B cell (primary cell): ENCODE data around the gene POFUT1. TPM values are rescaled to one million over a fixed set of nuclear protein-coding genes. Genes with fewer than 3 reads are reported as not detected.

ENCODE experiments used
- ATAC-seq: fragments of 200-7000 bp; cut with Tn5 transposase; one replicate; pipeline ENCODE4 v1.10.0; 2021; ENCODE audit warnings: low read depth, mild to moderate bottlenecking, moderate number of reproducible peaks, moderate library complexity
- CTCF ChIA-PET: fragments of 350-600 bp; sonication (Branson Sonifier 250); formaldehyde crosslinking; loops from one replicate; lab custom pipeline; 2021; ENCODE audit warnings: antibody characterized with exemption, inconsistent platforms; lab: Charles Lee
- POLR2A ChIA-PET: fragments of 350-600 bp; sonication (Branson Sonifier 250); formaldehyde crosslinking; loops from one replicate; lab custom pipeline; 2021; ENCODE audit warnings: antibody characterized with exemption; lab: Charles Lee
- DNase-seq: peaks from one replicate; pipeline ENCODE4 v3.0.0; 2013
- H2AFZ ChIP-seq: 2 replicates; pipeline ENCODE4 v1.6.1; 2012; ENCODE audit warnings: mild to moderate bottlenecking, low read depth, low read length; ENCODE audit not compliant: insufficient read depth, poor library complexity, severe bottlenecking
- H3K27ac ChIP-seq, 2 donors: 1 replicate in 1 of 2; 2 replicates in 1 of 2; pipeline ENCODE4 v1.5.1; 2012 to 2013; ENCODE audit warnings: low read length in 2 of 2, mild to moderate bottlenecking in 2 of 2, moderate library complexity in 1 of 2
- H3K27me3 ChIP-seq, 4 experiments: fragments of 200-600 bp in 1 of 4; sonication (generic) in 1 of 4; replicated peaks in 1 of 4; 1 replicate in 2 of 4; 2 replicates in 2 of 4; pipeline versions ENCODE4 v1.6.1 to v1.7.0; 2013 to 2016; ENCODE audit warnings: low read length in 3 of 4, mild to moderate bottlenecking in 2 of 4, mixed read lengths in 1 of 4, moderate library complexity in 1 of 4; ENCODE audit not compliant: insufficient read depth in 4 of 4, control insufficient read depth in 3 of 4; ENCODE audit errors: control extremely low read depth in 1 of 4
- H3K36me3 ChIP-seq, 2 experiments: replicated peaks in 1 of 2; 1 replicate in 1 of 2; 2 replicates in 1 of 2; pipeline versions ENCODE4 v1.6.1 to v1.7.1; 2013; ENCODE audit warnings: low read length in 1 of 2; ENCODE audit not compliant: insufficient read depth in 2 of 2, control insufficient read depth in 1 of 2; ENCODE audit errors: control extremely low read depth in 1 of 2, extremely low read depth in 1 of 2
- H3K4me1 ChIP-seq, 2 donors: fragments of 200-600 bp in 1 of 2; sonication (generic) in 1 of 2; 1 replicate in 1 of 2; 2 replicates in 1 of 2; pipeline versions ENCODE4 v1.5.1 to v1.6.1; 2013 to 2017; ENCODE audit warnings: low read length in 2 of 2; ENCODE audit not compliant: control insufficient read depth in 2 of 2, insufficient read depth in 2 of 2
- H3K4me2 ChIP-seq: replicated peaks from 2 replicates; pipeline ENCODE3; 2012; ENCODE audit warnings: mild to moderate bottlenecking, low read depth, low read length; ENCODE audit not compliant: poor library complexity, severe bottlenecking
- H3K4me3 ChIP-seq, 5 experiments: fragments of 200-600 bp in 1 of 5; sonication (generic) in 1 of 5; 1 replicate in 3 of 5; 2 replicates in 2 of 5; pipeline versions ENCODE4 v1.5.1 to v1.7.0; 2011 to 2016; ENCODE audit warnings: low read length in 4 of 5, mild to moderate bottlenecking in 4 of 5, low read depth in 2 of 5, control low read depth in 1 of 5, moderate library complexity in 1 of 5; ENCODE audit not compliant: insufficient read depth in 1 of 5; ENCODE audit errors: control extremely low read depth in 1 of 5, extremely low read depth in 1 of 5
- H3K79me2 ChIP-seq: fragments of 200-600 bp; sonication (generic); one replicate; pipeline ENCODE4 v1.6.0; 2016; ENCODE audit warnings: low read length; ENCODE audit not compliant: control insufficient read depth, insufficient read depth
- H3K9ac ChIP-seq: fragments of 200-600 bp; sonication (generic); 2 replicates; pipeline ENCODE4 v1.6.1; 2017; ENCODE audit warnings: mild to moderate bottlenecking, low read length, moderate library complexity
- H3K9me3 ChIP-seq, 3 donors: one replicate each; pipeline versions ENCODE4 v1.6.1 to v1.7.1; 2013; ENCODE audit warnings: low read length in 2 of 3; ENCODE audit not compliant: control insufficient read depth in 2 of 3, insufficient read depth in 1 of 3; ENCODE audit errors: control extremely low read depth in 1 of 3
- H4K20me1 ChIP-seq: 2 replicates; pipeline ENCODE4 v1.6.0; 2012; ENCODE audit warnings: mild to moderate bottlenecking, low read length; ENCODE audit not compliant: insufficient read depth, control insufficient read depth, poor library complexity, severe bottlenecking
- H3K27ac Mint-ChIP-seq: one replicate; pipeline ENCODE4 v1.8.0; 2021; ENCODE audit warnings: mixed read lengths
- H3K27me3 Mint-ChIP-seq: one replicate; pipeline ENCODE4 v1.8.0; 2021; ENCODE audit warnings: mixed read lengths
- H3K4me1 Mint-ChIP-seq: one replicate; pipeline ENCODE4 v1.8.0; 2021; ENCODE audit warnings: mixed read lengths
- H3K4me3 Mint-ChIP-seq: one replicate; pipeline ENCODE4 v1.8.0; 2021; ENCODE audit warnings: mixed read lengths
- H3K9me3 Mint-ChIP-seq: one replicate; pipeline ENCODE4 v1.8.0; 2022; ENCODE audit warnings: mixed read lengths; ENCODE audit not compliant: insufficient read depth
- EZH2 ChIP-seq: IDR thresholded peaks from 2 replicates; pipeline ENCODE4 v1.6.1; 2012; ENCODE audit warnings: borderline replicate concordance, low read depth, mild to moderate bottlenecking, moderate library complexity, low read length; ENCODE audit not compliant: insufficient read depth, poor library complexity, severe bottlenecking
- WGBS: methylation state at CpG from one replicate; pipeline ENCODE4 v1.1.5; 2013; ENCODE audit warnings: missing lambda C conversion rate; ENCODE audit not compliant: insufficient coverage; 5-methylcytosine and 5-hydroxymethylcytosine counted together
- intact Hi-C: fragments of 100-400 bp; cut with micrococcal nuclease; formaldehyde crosslinking; loops from one replicate; pipeline ENCODE4 v1.10.0; 2022
- polyA plus RNA-seq: library from polyadenylated mRNA; depleted of rRNA; stranded (reverse); fragments of >200 nt; gene quantifications from 2 replicates; pipeline ENCODE4 v1.2.3, GENCODE V29; 2012
- total RNA-seq, 2 donors: library from RNA; stranded (reverse); fragments of 120-200 nt in 1 of 2; gene quantifications; 1 replicate in 1 of 2; 2 replicates in 1 of 2; pipeline versions ENCODE4 v1.2.3 to v1.2.4, GENCODE V29; 2013 to 2022
- TF ChIP-seq, protein P1 (sequence below): fragments of 200-600 bp; IDR thresholded peaks from one replicate; pipeline ENCODE4 v1.8.0; 2022; ENCODE audit warnings: antibody characterized with exemption, mild to moderate bottlenecking

The POFUT1 gene
- total and polyA plus RNA-seq, 2 donors (not counting 1 experiment from before 2014, with no cell fraction given), result 7.8 to 18.1 TPM

DNA sequence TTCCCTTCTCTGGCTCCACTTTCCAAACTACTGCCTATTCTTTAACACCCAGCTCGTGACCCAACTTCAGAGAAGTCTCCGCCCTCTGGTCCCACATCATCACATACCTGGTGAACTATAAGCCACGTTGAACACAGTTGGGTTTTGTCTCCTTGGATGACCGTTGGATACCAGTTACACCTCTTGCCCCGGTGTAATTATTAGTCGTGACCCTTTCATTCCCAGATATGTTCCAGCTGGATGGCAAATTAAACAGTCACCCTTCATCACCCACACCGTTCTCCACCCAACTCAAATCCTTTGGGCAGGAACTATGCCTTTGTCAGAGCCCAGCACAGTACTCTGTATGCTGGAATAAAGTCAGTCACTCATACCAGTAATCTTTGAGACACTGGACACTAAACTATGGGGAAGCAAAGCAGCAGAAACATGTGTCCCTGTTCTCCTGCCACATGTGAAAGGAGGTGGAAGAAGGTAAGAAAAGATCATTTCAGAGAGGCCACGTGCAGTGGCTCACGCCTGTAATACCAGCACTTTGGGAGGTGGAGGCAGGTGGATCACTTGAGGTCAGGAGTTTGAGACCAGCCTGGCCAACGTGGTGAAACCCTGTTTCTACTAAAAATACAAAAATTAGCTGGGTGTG lies 22.6 kb upstream of the POFUT1 start:
- H2AFZ ChIP-seq, result no peak overlapping the region
- H3K4me2 ChIP-seq, result no peak overlapping the region
- peaks cover 0 to 18% (median 0%) of the 10 kb centered on the region in 4 experiments for H3K27me3 ChIP-seq
- Mint-ChIP-seq H3K27ac (no peak overlapping the region), H3K27me3 (peaks cover 16% of the 10 kb centered on the region), H3K9me3 (no peaks in the 10 kb centered on the region), H3K4me1 (peaks cover 9% of the 10 kb centered on the region), H3K4me3 (no peak overlapping the region)
- H3K9ac ChIP-seq, result no peak overlapping the region
- TF ChIP-seq EZH2, result no peak
- TF ChIP-seq, protein P1, sequence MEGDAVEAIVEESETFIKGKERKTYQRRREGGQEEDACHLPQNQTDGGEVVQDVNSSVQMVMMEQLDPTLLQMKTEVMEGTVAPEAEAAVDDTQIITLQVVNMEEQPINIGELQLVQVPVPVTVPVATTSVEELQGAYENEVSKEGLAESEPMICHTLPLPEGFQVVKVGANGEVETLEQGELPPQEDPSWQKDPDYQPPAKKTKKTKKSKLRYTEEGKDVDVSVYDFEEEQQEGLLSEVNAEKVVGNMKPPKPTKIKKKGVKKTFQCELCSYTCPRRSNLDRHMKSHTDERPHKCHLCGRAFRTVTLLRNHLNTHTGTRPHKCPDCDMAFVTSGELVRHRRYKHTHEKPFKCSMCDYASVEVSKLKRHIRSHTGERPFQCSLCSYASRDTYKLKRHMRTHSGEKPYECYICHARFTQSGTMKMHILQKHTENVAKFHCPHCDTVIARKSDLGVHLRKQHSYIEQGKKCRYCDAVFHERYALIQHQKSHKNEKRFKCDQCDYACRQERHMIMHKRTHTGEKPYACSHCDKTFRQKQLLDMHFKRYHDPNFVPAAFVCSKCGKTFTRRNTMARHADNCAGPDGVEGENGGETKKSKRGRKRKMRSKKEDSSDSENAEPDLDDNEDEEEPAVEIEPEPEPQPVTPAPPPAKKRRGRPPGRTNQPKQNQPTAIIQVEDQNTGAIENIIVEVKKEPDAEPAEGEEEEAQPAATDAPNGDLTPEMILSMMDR, result no peak
- intact Hi-C loops, result no loop called here
- ChIA-PET CTCF (no interaction called here), POLR2A (no interaction called here)
- no peak overlapping the region for H3K27ac ChIP-seq
- no peak overlapping the region for H3K4me3 ChIP-seq
- H3K4me1 ChIP-seq, result peaks cover 9 to 13% of the 10 kb centered on the region in 2 donors
- H3K36me3 ChIP-seq, result no peaks in the 10 kb centered on the region
- H3K9me3 ChIP-seq, result peaks cover 0 to 4% (median 0%) of the 10 kb centered on the region in 3 donors
- no peaks in the 10 kb centered on the region for H3K79me2 ChIP-seq
- H4K20me1 ChIP-seq, result no peaks in the 10 kb centered on the region
- DNase-seq, result no peak
- WGBS, result 94% methylated on average over 9 of the region's 10 CpGs
- ATAC-seq, result no peak

DNA sequence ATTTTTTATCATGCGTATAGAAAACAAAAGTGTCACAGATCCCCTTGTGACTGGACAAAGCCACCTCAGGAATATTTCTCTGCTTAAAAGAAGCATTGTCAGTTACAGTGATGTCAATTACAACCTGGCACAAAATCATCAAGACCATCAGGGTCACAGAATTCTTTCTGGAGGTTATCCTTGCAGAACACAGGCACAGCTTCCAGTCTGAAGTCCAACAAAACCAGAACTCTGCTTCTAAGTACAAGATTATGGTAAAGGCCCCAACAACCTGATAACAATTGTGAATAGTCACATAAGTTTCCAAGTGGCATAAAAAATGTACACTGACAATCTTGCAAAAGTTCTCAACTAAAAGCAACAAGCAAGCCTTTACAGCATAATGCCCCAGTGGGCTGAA lies 21.2 kb upstream of the POFUT1 start:
- Histone ChIP-seq H3K4me1 (peaks cover 9 to 19% of the 10 kb centered on the region in 2 donors), H3K27ac (no peak overlapping the region), H3K27me3 (peaks cover 0 to 18% (median 0%) of the 10 kb centered on the region in 4 experiments), H3K9me3 (peaks cover 0 to 4% (median 0%) of the 10 kb centered on the region in 3 donors), H3K9ac (no peak overlapping the region), H3K79me2 (no peaks in the 10 kb centered on the region), H3K4me3 (no peak overlapping the region), H3K4me2 (no peak overlapping the region), H4K20me1 (no peaks in the 10 kb centered on the region), H2AFZ (no peak overlapping the region), H3K36me3 (no peaks in the 10 kb centered on the region)
- no peak for TF ChIP-seq EZH2
- TF ChIP-seq, protein P1, result no peak
- ChIA-PET CTCF (no interaction called here), POLR2A (no interaction called here)
- H3K27ac Mint-ChIP-seq, result no peak overlapping the region
- peaks cover 16% of the 10 kb centered on the region for H3K4me1 Mint-ChIP-seq
- intact Hi-C loops, result no loop called here
- no peak for ATAC-seq
- peaks cover 16% of the 10 kb centered on the region for H3K27me3 Mint-ChIP-seq
- H3K9me3 Mint-ChIP-seq, result no peaks in the 10 kb centered on the region
- no peak for DNase-seq
- no CpG with 5 or more reads among the region's 1 CpG for WGBS
- no peak overlapping the region for H3K4me3 Mint-ChIP-seq
